HCT116 (cell line): Measurements from ENCODE around the gene NECTIN4. TPM values are rescaled to one million over a fixed set of nuclear protein-coding genes. Genes with fewer than 3 reads are reported as not detected.

ENCODE experiments used
- ATAC-seq: fragments of 200-7000 bp; cut with Tn5 transposase; 2 replicates; pipeline ENCODE4 v1.9.1; 2020; ENCODE audit warnings: mild to moderate bottlenecking, moderate library complexity
- BruUV-seq: library from RNA; stranded (reverse); fragments of 400-500 nt; replicated peaks from 2 replicates; lab custom pipeline; 2021; lab: Mats Ljungman, UMichigan
- CTCF ChIA-PET: fragments of 300-600 bp; sonication (Branson Sonifier 250); formaldehyde crosslinking; loops from one replicate; lab custom pipeline; 2021; ENCODE audit warnings: antibody characterized with exemption; lab: Charles Lee
- POLR2A ChIA-PET: fragments of 300-600, 350-600 bp; sonication (Branson Sonifier 250); formaldehyde crosslinking; loops from one replicate; lab custom pipeline; 2021; ENCODE audit warnings: antibody characterized with exemption; lab: Charles Lee
- RAD21 ChIA-PET, 2 experiments: fragments of 300-600 bp; sonication (Branson Sonifier 250); formaldehyde crosslinking; loops; one replicate each; lab custom pipeline; 2023; ENCODE audit warnings: low total read pairs in 2 of 2; ENCODE audit not compliant: uncharacterized antibody in 2 of 2, unreplicated experiment in 2 of 2, low non-redundant PET in 1 of 2; lab: Charles Lee
- DNase-seq: peaks from one replicate; pipeline ENCODE4 v3.0.0-alpha.2; 2010; ENCODE audit warnings: low read depth, low spot score
- H2AFZ ChIP-seq: fragments of 200-600 bp; shearing (Covaris generic), sonication (generic); 2 replicates; pipeline ENCODE4 v1.6.1; 2017; ENCODE audit warnings: low read depth, mixed run types, mixed read lengths, antibody characterized with exemption, low read length; ENCODE audit not compliant: poor library complexity, severe bottlenecking
- H3K27ac ChIP-seq: 2 replicates; pipeline ENCODE4 v1.5.1; 2012; ENCODE audit warnings: low read depth, low read length
- H3K27me3 ChIP-seq: fragments of 200-600 bp; sonication (generic); 2 replicates; pipeline ENCODE4 v1.6.1; 2016; ENCODE audit warnings: mixed run types, low read length, mixed read lengths; ENCODE audit not compliant: insufficient read depth
- H3K36me3 ChIP-seq, 2 experiments: fragments of 200-500 bp in 1 of 2; fragments of 200-600 bp in 1 of 2; sonication (Bioruptor generic) in 1 of 2; sonication (generic) in 1 of 2; 2 replicates each; pipeline versions ENCODE4 v1.5.1 to v1.6.1; 2014 to 2016; ENCODE audit warnings: low read length in 2 of 2, inconsistent platforms in 1 of 2, mixed read lengths in 1 of 2, mixed run types in 1 of 2; ENCODE audit not compliant: insufficient read depth in 2 of 2, control insufficient read depth in 1 of 2
- H3K4me1 ChIP-seq, 2 experiments: fragments of 200-600 bp in 1 of 2; sonication (generic) in 1 of 2; 2 replicates each; pipeline versions ENCODE4 v1.5.1 to v1.6.1; 2012 to 2017; ENCODE audit warnings: low read length in 2 of 2, inconsistent platforms in 1 of 2, mild to moderate bottlenecking in 1 of 2, mixed read lengths in 1 of 2, mixed run types in 1 of 2, moderate library complexity in 1 of 2; ENCODE audit not compliant: insufficient read depth in 2 of 2, control insufficient read depth in 1 of 2
- H3K4me2 ChIP-seq: fragments of 200-600 bp; sonication (generic); 2 replicates; pipeline ENCODE4 v1.6.1; 2017; ENCODE audit warnings: mixed run types, low read length, mixed read lengths
- H3K4me3 ChIP-seq, 2 experiments: fragments of 200-600 bp in 1 of 2; sonication (generic) in 1 of 2; replicated peaks in 1 of 2; 2 replicates each; pipeline ENCODE4 v1.5.1; 2011 to 2016; ENCODE audit warnings: low read length in 2 of 2, control low read depth in 1 of 2, low read depth in 1 of 2, mild to moderate bottlenecking in 1 of 2, mixed read lengths in 1 of 2, mixed run types in 1 of 2
- H3K79me2 ChIP-seq: fragments of 200-600 bp; sonication (generic); 2 replicates; pipeline ENCODE4 v1.6.1; 2017; ENCODE audit warnings: mild to moderate bottlenecking, mixed run types, low read length, moderate library complexity, mixed read lengths; ENCODE audit not compliant: insufficient read depth
- H3K9ac ChIP-seq: fragments of 200-600 bp; sonication (generic); 2 replicates; pipeline ENCODE4 v1.6.1; 2016; ENCODE audit warnings: low read length, mixed read lengths
- H3K9me2 ChIP-seq: fragments of 200-600 bp; sonication (generic), shearing (Covaris generic); 2 replicates; pipeline ENCODE4 v1.6.1; 2017; ENCODE audit warnings: mixed run types, mild to moderate bottlenecking, moderate library complexity; ENCODE audit not compliant: insufficient read depth
- H3K9me3 ChIP-seq, 2 experiments: fragments of 200-500 bp in 1 of 2; fragments of 200-600 bp in 1 of 2; sonication (Bioruptor generic) in 1 of 2; sonication (generic) in 1 of 2; 2 replicates each; pipeline ENCODE4 v1.6.1; 2014 to 2017; ENCODE audit warnings: low read length in 2 of 2, mixed read lengths in 2 of 2, inconsistent platforms in 1 of 2, low read depth in 1 of 2, mild to moderate bottlenecking in 1 of 2, mixed run types in 1 of 2, moderate library complexity in 1 of 2; ENCODE audit not compliant: control insufficient read depth in 1 of 2, insufficient read depth in 1 of 2
- H4K20me1 ChIP-seq: fragments of 200-600 bp; sonication (generic), shearing (Covaris generic); 2 replicates; pipeline ENCODE4 v1.6.1; 2017; ENCODE audit warnings: mixed run types, mild to moderate bottlenecking, moderate library complexity; ENCODE audit not compliant: insufficient read depth
- CBX3 ChIP-seq: IDR thresholded peaks from 2 replicates; pipeline ENCODE4 v1.6.1; 2012; ENCODE audit warnings: low read depth
- EGR1 ChIP-seq: IDR thresholded peaks from 2 replicates; pipeline ENCODE4 v1.6.1; 2012; ENCODE audit warnings: low read depth
- ELF1 ChIP-seq: IDR thresholded peaks from 2 replicates; pipeline ENCODE4 v1.6.1; 2012; ENCODE audit warnings: low read depth, borderline replicate concordance
- EZH2 ChIP-seq: fragments of 200-600 bp; sonication (generic); IDR thresholded peaks from 2 replicates; pipeline ENCODE4 v1.6.1; 2017; ENCODE audit warnings: antibody characterized with exemption, mixed run types
- EZH2phosphoT487 ChIP-seq: fragments of 200-600 bp; IDR thresholded peaks from 2 replicates; pipeline ENCODE4 v1.6.1; 2018; ENCODE audit warnings: antibody characterized with exemption, borderline replicate concordance
- FOSL1 ChIP-seq: IDR thresholded peaks from 2 replicates; pipeline ENCODE4 v1.6.1; 2012; ENCODE audit warnings: low read depth
- JUND ChIP-seq: IDR thresholded peaks from 2 replicates; pipeline ENCODE4 v1.6.1; 2012
- MAX ChIP-seq: IDR thresholded peaks from 2 replicates; pipeline ENCODE4 v1.6.1; 2012
- POLR2A ChIP-seq: IDR thresholded peaks from 2 replicates; pipeline ENCODE4 v1.7.0; 2011; ENCODE audit warnings: borderline replicate concordance; ENCODE audit not compliant: insufficient read depth, insufficient read length; ENCODE audit errors: extremely low read depth
- POLR2AphosphoS5 ChIP-seq: IDR thresholded peaks from 2 replicates; pipeline ENCODE4 v1.6.1; 2011; ENCODE audit warnings: mild to moderate bottlenecking, low read depth, low read length, moderate library complexity
- RAD21 ChIP-seq: IDR thresholded peaks from 2 replicates; pipeline ENCODE4 v1.6.1; 2012; ENCODE audit warnings: low read depth, mild to moderate bottlenecking
- REST ChIP-seq: IDR thresholded peaks from 2 replicates; pipeline ENCODE4 v1.6.1; 2012; ENCODE audit warnings: low read depth
- SIN3A ChIP-seq: IDR thresholded peaks from 2 replicates; pipeline ENCODE4 v1.6.1; 2012; ENCODE audit warnings: low read depth
- SP1 ChIP-seq: IDR thresholded peaks from 2 replicates; pipeline ENCODE4 v1.6.1; 2012; ENCODE audit warnings: low read depth
- SRF ChIP-seq: IDR thresholded peaks from 2 replicates; pipeline ENCODE4 v1.6.1; 2012; ENCODE audit warnings: low read depth
- TCF7L2 ChIP-seq: IDR thresholded peaks from 2 replicates; pipeline ENCODE4 v1.7.0; 2011; ENCODE audit warnings: borderline replicate concordance, inconsistent platforms; ENCODE audit not compliant: insufficient read depth, insufficient read length; ENCODE audit errors: extremely low read depth
- YY1 ChIP-seq: IDR thresholded peaks from 2 replicates; pipeline ENCODE4 v1.6.1; 2011; ENCODE audit warnings: low read length, low read depth, moderate library complexity, mild to moderate bottlenecking; ENCODE audit not compliant: insufficient replicate concordance; ENCODE audit errors: extremely low read depth
- ZFX ChIP-seq: fragments of 450-650 bp; IDR thresholded peaks from 2 replicates; pipeline ENCODE4 v1.6.1; 2017
- intact Hi-C: fragments of 100-400 bp; cut with micrococcal nuclease; formaldehyde crosslinking; loops from 2 replicates; pipeline ENCODE4 v1.10.0; 2022
- total RNA-seq: library from RNA; stranded (reverse); gene quantifications from one replicate; pipeline ENCODE4 v1.2.1, GENCODE V29; 2021; ENCODE audit not compliant: unreplicated experiment
- TF ChIP-seq, protein P1 (sequence below): IDR thresholded peaks from 2 replicates; pipeline ENCODE4 v1.6.1; 2011; ENCODE audit warnings: mild to moderate bottlenecking, low read length, moderate library complexity; ENCODE audit not compliant: insufficient replicate concordance; ENCODE audit errors: extremely low read depth
- TF ChIP-seq, protein P2 (sequence below): IDR thresholded peaks from 2 replicates; pipeline ENCODE4 v1.6.1; 2012

The NECTIN4 gene
- total RNA-seq, 1 experiment from 2014 or later: 3.3 TPM

DNA sequence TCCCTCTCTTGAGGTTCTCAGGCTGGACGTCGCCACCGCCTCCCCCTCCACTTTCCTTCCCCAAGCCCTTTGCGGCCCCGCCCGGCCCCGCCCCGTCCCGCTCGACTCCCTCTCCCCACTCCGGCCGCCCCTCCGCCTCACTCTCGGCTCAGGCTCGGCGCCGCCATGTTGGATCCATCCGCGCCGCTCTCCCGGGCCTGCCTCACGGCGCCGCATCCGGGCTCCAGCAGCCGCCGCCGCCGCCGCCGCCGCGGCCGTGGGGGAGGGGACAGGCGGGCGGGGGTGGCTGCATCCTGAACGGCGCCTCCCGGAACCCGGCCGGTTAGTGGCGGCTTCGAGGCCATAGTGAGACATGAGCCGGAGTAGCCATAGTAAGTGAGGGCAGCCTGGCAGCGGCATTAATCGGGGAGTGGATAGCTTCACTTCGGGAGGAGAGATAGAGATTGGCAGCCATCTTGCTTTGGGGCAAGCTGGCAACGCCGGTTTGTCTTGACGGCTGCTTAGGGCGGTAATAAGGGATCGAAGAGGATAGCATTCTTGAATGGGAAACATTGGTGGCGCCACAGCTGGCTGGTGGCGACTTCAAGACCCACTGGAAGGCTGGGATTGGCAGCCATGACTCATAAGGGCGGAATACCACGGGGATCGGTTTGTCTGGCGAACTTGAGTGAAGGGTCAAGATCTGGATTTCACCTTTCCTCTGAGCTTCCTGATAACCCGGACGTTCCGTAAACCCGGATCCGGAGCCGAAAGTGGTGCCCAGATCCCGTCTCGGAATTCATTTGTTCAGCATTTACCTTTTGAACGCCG is 43.3 kb upstream of the NECTIN4 start, which contains the start of gene DEDD:
DEDD (minus strand) TSS at position 258 of the 810 bp plus-strand sequence. CDS start 8,205 bp downstream, outside the sequence.
- peak within 1 kb of the TSS; percentile 89 for H3K4me2 ChIP-seq
- peak within 1 kb of the TSS; percentile 81 to 85 for H3K4me3 ChIP-seq
- no peaks in the 10 kb centered on the region for H3K9me2 ChIP-seq
- peaks cover 56% of the 10 kb centered on the region for H3K79me2 ChIP-seq
- ATAC-seq (peak; percentile 86), DNase-seq (peak; percentile 98)
- POLR2A ChIA-PET: interaction anchor here (0.9 to 2.6 kb wide), 14 partner anchors 11 to 135 kb away, joined by 3 to 16 read pairs (median 4); partner anchors contain the start of genes F11R, NIT1, PFDN2 and PPOX
- peaks cover 16% of the 10 kb centered on the region in 2 experiments; a peak in 3 of 4 replicates for H3K36me3 ChIP-seq
- TF ChIP-seq ZFX (peak; percentile 60; the same call in 1 of the 2 replicates), EZH2 (no peak), REST (no peak), RAD21 (no peak), SP1 (peak; percentile 30), FOSL1 (peak; percentile 60; the same call in 1 of the 2 replicates), POLR2A (peak; percentile 31), JUND (peak; percentile 45; the same call in 1 of the 2 replicates), CBX3 (peak; percentile 58; the same call in 1 of the 2 replicates), YY1 (peak; percentile 97), EGR1 (peak; percentile 94), ELF1 (peak; percentile 49; the same call in 1 of the 2 replicates), MAX (peak; percentile 39), SIN3A (no peak; the same call in 1 of the 2 replicates), EZH2phosphoT487 (no peak), POLR2AphosphoS5 (peak; percentile 44), SRF (no peak), TCF7L2 (no peak)
- TF ChIP-seq, protein P1, sequence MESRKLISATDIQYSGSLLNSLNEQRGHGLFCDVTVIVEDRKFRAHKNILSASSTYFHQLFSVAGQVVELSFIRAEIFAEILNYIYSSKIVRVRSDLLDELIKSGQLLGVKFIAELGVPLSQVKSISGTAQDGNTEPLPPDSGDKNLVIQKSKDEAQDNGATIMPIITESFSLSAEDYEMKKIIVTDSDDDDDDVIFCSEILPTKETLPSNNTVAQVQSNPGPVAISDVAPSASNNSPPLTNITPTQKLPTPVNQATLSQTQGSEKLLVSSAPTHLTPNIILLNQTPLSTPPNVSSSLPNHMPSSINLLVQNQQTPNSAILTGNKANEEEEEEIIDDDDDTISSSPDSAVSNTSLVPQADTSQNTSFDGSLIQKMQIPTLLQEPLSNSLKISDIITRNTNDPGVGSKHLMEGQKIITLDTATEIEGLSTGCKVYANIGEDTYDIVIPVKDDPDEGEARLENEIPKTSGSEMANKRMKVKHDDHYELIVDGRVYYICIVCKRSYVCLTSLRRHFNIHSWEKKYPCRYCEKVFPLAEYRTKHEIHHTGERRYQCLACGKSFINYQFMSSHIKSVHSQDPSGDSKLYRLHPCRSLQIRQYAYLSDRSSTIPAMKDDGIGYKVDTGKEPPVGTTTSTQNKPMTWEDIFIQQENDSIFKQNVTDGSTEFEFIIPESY: peak; percentile 36
- TF ChIP-seq, protein P2, sequence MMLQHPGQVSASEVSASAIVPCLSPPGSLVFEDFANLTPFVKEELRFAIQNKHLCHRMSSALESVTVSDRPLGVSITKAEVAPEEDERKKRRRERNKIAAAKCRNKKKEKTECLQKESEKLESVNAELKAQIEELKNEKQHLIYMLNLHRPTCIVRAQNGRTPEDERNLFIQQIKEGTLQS: no peak
- BruUV-seq: no TSS peak
- RAD21 ChIA-PET: interaction anchor here in 1 of 2 experiments (1.2 kb wide), 1 partner anchor 15 kb away, joined by 3 read pairs; the partner anchor contains the start of genes NIT1 and PFDN2
- H3K27ac ChIP-seq: peak within 1 kb of the TSS; percentile 91
- peak within 1 kb of the TSS; percentile 81 for H3K9ac ChIP-seq
- CTCF ChIA-PET: interaction anchor here (1.0 to 1.4 kb wide), 4 partner anchors 15 to 93 kb away, joined by 3 to 7 read pairs (median 4); partner anchors contain the start of genes NIT1, PFDN2, PPOX and TOMM40L
- no peaks in the 10 kb centered on the region for H3K27me3 ChIP-seq
- H3K4me1 ChIP-seq: peaks cover 10 to 20% of the 10 kb centered on the region in 2 experiments; a peak in 3 of 4 replicates
- H3K9me3 ChIP-seq: no peaks in the 10 kb centered on the region
- no peak within 1 kb of the TSS for H2AFZ ChIP-seq
- no peaks in the 10 kb centered on the region for H4K20me1 ChIP-seq
- intact Hi-C loops: loop anchor here (2.0 kb wide), 1 partner anchor 14 kb away; the partner anchor contains the start of genes NIT1 and PFDN2
